HL-60 (cell line): ENCODE data around the gene CCDC88A.
"Not testable (repeated sequence)": the region's sequence is repeated elsewhere in the genome, so short reads cannot be mapped to it uniquely, and the experiment has no call there.

Experiments used
- DNase-seq, 2 experiments: peaks; one replicate each; pipeline ENCODE4 v3.0.0-alpha.2; 2010 to 2020; ENCODE audit warnings: low read depth in 1 of 2, low spot score in 1 of 2
- H3K27ac ChIP-seq: fragments of 250-450 bp; sonication (Bioruptor Pico); replicated peaks from 2 replicates; pipeline ENCODE4 v1.5.1; 2020; ENCODE audit warnings: mild to moderate bottlenecking, moderate library complexity
- H3K27me3 ChIP-seq: fragments of 250-450 bp; sonication (Bioruptor Pico); 2 replicates; pipeline ENCODE4 v1.5.1; 2021; ENCODE audit warnings: mild to moderate bottlenecking, moderate library complexity; ENCODE audit not compliant: insufficient read depth, poor library complexity, severe bottlenecking
- H3K4me3 ChIP-seq: replicated peaks from 2 replicates; pipeline ENCODE4 v1.5.1; 2011; ENCODE audit warnings: mild to moderate bottlenecking, control low read depth, low read length; ENCODE audit not compliant: insufficient read depth
- CTCF ChIP-seq: IDR thresholded peaks from one replicate; pipeline ENCODE4 v1.5.1; 2011; ENCODE audit warnings: low read length, control low read depth, inconsistent platforms; ENCODE audit not compliant: insufficient read depth
- GABPA ChIP-seq: IDR thresholded peaks from 2 replicates; pipeline ENCODE4 v1.6.1; 2012; ENCODE audit warnings: low read depth
- POLR2AphosphoS5 ChIP-seq: IDR thresholded peaks from 2 replicates; pipeline ENCODE4 v1.6.1; 2012; ENCODE audit warnings: low read depth
- SPI1 ChIP-seq: IDR thresholded peaks from 2 replicates; pipeline ENCODE4 v1.6.1; 2012; ENCODE audit warnings: low read depth, mild to moderate bottlenecking, borderline replicate concordance

CCDC88A gene

GRCh38 chr2:55241582-55241981 is 178.1 kb downstream of the CCDC88A start:
- H3K27me3 ChIP-seq, DNase-seq, H3K27ac ChIP-seq, H3K4me3 ChIP-seq: not testable (repeated sequence)

GRCh38 chr2:55239656-55240222 is 179.9 kb downstream of the CCDC88A start:
- no peak overlapping the region for H3K27ac ChIP-seq
- no peaks in the 10 kb centered on the region for H3K27me3 ChIP-seq
- H3K4me3 ChIP-seq, result no peak overlapping the region
- TF ChIP-seq POLR2AphosphoS5 (no peak), SPI1 (no peak), CTCF (no peak), GABPA (no peak)
- no peak for DNase-seq
